ENCODE measurements around the gene TMEM256. TPM values are rescaled to one million over a fixed set of nuclear protein-coding genes. Genes with fewer than 3 reads are reported as not detected.
"Not testable (repeated sequence)": the region's sequence is repeated elsewhere in the genome, so short reads cannot be mapped to it uniquely, and the experiment has no call there.

The TMEM256 gene
- polyA plus RNA-seq, 1 donor, result 187 TPM

DNA sequence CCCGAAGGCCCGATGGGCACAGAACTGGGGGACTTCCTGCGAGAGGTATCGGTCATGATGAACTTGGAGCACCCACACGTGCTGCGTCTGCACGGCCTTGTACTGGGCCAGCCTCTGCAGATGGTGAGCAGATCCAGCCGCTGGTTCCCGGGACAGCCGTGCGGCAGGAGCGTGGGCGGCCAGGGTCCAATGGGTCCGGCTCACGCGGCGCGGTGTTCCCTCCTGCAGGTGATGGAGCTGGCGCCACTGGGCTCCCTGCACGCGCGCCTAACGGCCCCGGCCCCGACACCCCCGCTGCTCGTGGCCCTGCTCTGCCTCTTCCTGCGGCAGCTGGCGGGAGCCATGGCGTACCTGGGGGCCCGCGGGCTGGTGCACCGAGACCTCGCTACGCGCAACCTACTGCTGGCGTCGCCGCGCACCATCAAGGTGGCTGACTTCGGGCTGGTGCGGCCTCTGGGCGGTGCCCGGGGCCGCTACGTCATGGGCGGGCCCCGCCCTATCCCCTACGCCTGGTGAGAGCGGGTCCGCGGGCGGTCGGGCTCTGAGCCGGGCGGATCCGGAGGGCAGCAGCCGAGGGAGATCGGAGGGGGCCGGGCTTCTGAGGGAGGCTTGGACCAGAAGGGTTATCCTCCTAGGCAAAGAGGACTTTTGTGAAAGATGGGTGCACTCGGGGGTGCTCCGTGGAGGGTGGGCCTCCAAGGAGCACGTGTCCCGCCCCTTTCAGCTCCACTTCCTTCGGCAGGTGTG lies 20.0 kb downstream of the TMEM256 start:
- peaks cover 3% of the 10 kb centered on the region for H3K9me3 ChIP-seq (ENCODE audit: control insufficient read depth, low read depth, low read length)

DNA sequence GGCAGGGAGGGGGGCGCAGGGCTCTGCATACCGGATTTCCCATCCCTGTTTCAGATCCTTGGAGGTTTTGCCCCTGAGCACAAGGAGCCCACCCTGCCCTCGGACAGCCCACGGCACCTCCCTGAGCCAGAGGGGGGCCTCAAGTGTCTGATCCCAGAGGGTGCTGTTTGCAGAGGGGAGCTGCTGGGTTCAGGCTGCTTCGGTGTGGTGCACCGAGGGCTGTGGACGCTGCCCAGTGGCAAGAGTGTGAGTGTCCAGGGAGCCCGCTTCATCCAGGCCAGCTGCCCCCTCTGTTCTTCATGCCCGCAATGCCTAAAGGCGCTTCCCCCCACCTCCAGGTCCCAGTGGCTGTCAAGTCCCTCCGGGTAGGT lies 20.5 kb downstream of the TMEM256 start:
- no peak overlapping the region for H3K4me3 ChIP-seq (ENCODE audit: low read length)
- peaks cover 24% of the 10 kb centered on the region for H3K36me3 ChIP-seq (ENCODE audit: control insufficient read depth, insufficient read depth, low read length)
- peaks cover 3% of the 10 kb centered on the region for H3K9me3 ChIP-seq (ENCODE audit: control insufficient read depth, low read depth, low read length)
- H3K4me1 ChIP-seq (ENCODE audit: control insufficient read depth, insufficient read depth, low read length), result peaks cover 11% of the 10 kb centered on the region
- no peak for DNase-seq
- WGBS (ENCODE audit: insufficient coverage, low lambda C conversion rate), result no CpG with 5 or more reads among the region's 11 CpGs
- peaks cover 45% of the 10 kb centered on the region for H3K27me3 ChIP-seq (ENCODE audit: control insufficient read depth, insufficient read depth, low read length)
- H3K27ac ChIP-seq (ENCODE audit: low read length), result no peak overlapping the region

More for the DNA sequence above, 20.0 kb downstream of the TMEM256 start:
- Histone ChIP-seq H3K27me3 (ENCODE audit: control insufficient read depth, insufficient read depth, low read length) (peaks cover 45% of the 10 kb centered on the region), H3K4me1 (ENCODE audit: control insufficient read depth, insufficient read depth, low read length) (peaks cover 11% of the 10 kb centered on the region), H3K36me3 (ENCODE audit: control insufficient read depth, insufficient read depth, low read length) (peaks cover 30% of the 10 kb centered on the region), H3K27ac (ENCODE audit: low read length) (no peak overlapping the region), H3K4me3 (ENCODE audit: low read length) (peak overlapping the region; percentile 17)
- DNase-seq, result peak in 1 of 2 donors; percentile 74
- no CpG with 5 or more reads among the region's 65 CpGs for WGBS (ENCODE audit: insufficient coverage, low lambda C conversion rate)

DNA sequence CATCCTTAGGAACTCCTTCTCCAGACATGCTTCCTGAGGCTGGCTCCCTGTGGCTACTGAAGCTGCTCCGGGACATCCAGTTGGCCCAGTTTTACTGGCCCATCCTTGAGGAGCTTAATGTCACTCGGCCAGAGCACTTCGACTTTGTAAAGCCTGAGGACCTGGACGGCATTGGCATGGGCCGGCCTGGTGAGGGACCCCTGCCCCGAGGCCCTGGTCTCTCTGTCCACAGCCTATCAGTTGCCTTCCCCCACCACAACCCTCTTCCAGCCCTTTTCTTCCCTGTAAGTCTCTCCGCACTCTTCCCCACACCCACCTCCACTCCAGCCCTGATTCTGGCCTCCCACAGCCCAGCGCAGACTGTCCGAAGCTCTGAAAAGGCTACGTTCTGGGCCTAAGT lies 21.0 kb downstream of the TMEM256 start:
- H3K36me3 ChIP-seq (ENCODE audit: control insufficient read depth, insufficient read depth, low read length), result peaks cover 20% of the 10 kb centered on the region
- no peak overlapping the region for H3K27ac ChIP-seq (ENCODE audit: low read length)
- no peak overlapping the region for H3K4me3 ChIP-seq (ENCODE audit: low read length)
- no peak for DNase-seq
- peaks cover 3% of the 10 kb centered on the region for H3K9me3 ChIP-seq (ENCODE audit: control insufficient read depth, low read depth, low read length)
- peaks cover 11% of the 10 kb centered on the region for H3K4me1 ChIP-seq (ENCODE audit: control insufficient read depth, insufficient read depth, low read length)
- H3K27me3 ChIP-seq (ENCODE audit: control insufficient read depth, insufficient read depth, low read length), result peaks cover 45% of the 10 kb centered on the region
- no CpG with 5 or more reads among the region's 10 CpGs for WGBS (ENCODE audit: insufficient coverage, low lambda C conversion rate)

DNA sequence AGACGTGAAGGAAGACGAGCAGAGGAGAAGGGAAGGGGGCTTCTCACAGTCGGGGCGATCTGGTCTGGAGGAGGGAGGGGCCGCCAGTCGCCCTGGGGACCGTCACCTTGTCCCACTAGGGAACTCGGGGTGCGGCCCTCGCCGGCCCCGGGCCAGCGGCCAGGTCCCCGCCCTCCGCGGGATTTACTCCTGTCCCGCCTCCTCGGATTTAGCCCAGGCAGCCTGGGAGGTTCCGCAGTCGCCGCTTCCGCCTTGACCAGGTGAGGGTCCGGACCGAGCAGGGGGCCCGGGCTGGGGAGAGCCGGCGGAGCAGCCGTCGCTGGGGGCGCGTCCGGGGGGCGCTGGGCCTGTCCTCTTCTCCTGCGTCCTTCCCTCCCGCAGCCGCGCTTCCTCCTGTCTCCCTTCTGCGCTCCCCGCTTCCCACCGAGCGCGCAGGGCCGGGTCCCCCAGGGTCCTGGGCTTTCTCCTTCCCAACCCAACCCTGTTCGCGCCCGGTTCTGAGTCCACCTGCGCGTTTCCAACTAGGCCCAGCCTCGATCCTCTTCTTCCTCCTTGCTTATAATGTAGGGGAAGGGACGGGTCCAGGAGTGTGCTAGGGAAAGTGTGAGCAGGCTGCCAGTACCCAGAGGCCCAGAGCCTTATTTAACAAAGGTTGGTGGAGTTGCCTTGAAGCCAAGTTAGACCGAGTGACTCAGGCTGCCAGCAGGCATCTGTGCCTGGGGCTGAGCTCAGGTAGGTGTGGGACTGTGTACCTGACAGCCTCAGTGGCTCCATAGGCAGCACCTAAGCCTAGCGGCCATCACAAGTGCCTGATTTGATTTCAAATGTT lies 22.8 kb downstream of the TMEM256 start, which contains the start of gene TNK1:
Gene TNK1 (plus strand): TSS at position 235 of the 829 bp plus-strand sequence. CDS start 1,838 bp downstream, outside the sequence.
- Histone ChIP-seq H3K36me3 (ENCODE audit: control insufficient read depth, insufficient read depth, low read length) (peaks cover 9% of the 10 kb centered on the region), H3K27ac (ENCODE audit: low read length) (peak within 1 kb of the TSS; percentile 15), H3K4me3 (ENCODE audit: low read length) (peak within 1 kb of the TSS; percentile 63), H3K9me3 (ENCODE audit: control insufficient read depth, low read depth, low read length) (peaks cover 3% of the 10 kb centered on the region), H3K27me3 (ENCODE audit: control insufficient read depth, insufficient read depth, low read length) (peaks cover 45% of the 10 kb centered on the region), H3K4me1 (ENCODE audit: control insufficient read depth, insufficient read depth, low read length) (peaks cover 11% of the 10 kb centered on the region)
- WGBS (ENCODE audit: insufficient coverage, low lambda C conversion rate), result no CpG with 5 or more reads among the region's 52 CpGs
- DNase-seq, result peak in 1 of 2 donors; percentile 70

DNA sequence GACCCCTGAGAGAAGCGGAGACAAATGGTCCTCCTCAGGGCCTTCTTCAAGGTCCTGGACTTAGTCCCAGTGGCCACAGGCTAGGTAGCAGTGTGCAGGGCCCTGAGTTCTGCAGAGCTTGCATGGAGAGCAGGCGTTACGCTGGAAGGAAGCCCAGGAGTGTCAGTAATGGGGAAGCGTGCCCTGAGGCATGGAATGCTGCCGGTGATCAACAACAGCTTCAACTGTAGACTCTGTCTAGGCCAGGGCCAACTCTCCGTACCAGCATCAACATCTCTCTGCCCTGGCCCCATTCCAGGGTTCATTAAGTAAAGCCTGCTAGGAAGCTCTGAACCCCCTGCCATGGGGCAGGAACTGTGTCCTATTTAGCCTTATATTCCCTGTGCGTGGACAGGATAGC lies 23.6 kb downstream of the TMEM256 start:
- Histone ChIP-seq H3K27ac (ENCODE audit: low read length) (no peak overlapping the region), H3K4me1 (ENCODE audit: control insufficient read depth, insufficient read depth, low read length) (peaks cover 11% of the 10 kb centered on the region), H3K9me3 (ENCODE audit: control insufficient read depth, low read depth, low read length) (peaks cover 3% of the 10 kb centered on the region), H3K27me3 (ENCODE audit: control insufficient read depth, insufficient read depth, low read length) (peaks cover 45% of the 10 kb centered on the region), H3K4me3 (ENCODE audit: low read length) (peak overlapping the region; percentile 63), H3K36me3 (ENCODE audit: control insufficient read depth, insufficient read depth, low read length) (peaks cover 6% of the 10 kb centered on the region)
- peak in 1 of 2 donors; percentile 26 for DNase-seq
- no CpG with 5 or more reads among the region's 7 CpGs for WGBS (ENCODE audit: insufficient coverage, low lambda C conversion rate)

DNA sequence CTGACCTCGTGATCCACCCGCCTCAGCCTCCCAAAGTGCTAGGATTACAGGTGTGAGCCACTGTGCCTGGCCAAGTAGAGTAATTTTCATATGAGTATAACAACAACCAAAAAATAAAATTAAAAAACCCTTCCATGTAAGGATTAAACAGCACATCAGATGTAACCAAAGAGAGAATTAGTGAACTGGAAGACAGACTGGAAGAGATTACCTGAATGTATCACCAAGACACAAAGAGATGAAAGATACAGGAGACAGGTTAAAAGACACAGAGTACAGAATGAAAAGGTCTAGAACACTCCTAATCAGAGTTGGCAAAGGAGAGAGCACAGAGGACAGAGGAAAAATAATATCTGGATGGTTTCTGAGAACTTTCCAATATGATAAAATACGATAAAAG lies 24.8 kb downstream of the TMEM256 start:
- Histone ChIP-seq H3K4me3 (ENCODE audit: low read length) (no peak overlapping the region), H3K4me1 (ENCODE audit: control insufficient read depth, insufficient read depth, low read length) (peaks cover 11% of the 10 kb centered on the region), H3K27ac (ENCODE audit: low read length) (no peak overlapping the region), H3K27me3 (ENCODE audit: control insufficient read depth, insufficient read depth, low read length) (peaks cover 39% of the 10 kb centered on the region), H3K9me3 (ENCODE audit: control insufficient read depth, low read depth, low read length) (peaks cover 3% of the 10 kb centered on the region), H3K36me3 (ENCODE audit: control insufficient read depth, insufficient read depth, low read length) (peaks cover 4% of the 10 kb centered on the region)
- no peak for DNase-seq
- 100% methylated on average over 1 of the region's 3 CpGs for WGBS (ENCODE audit: insufficient coverage, low lambda C conversion rate)

DNA sequence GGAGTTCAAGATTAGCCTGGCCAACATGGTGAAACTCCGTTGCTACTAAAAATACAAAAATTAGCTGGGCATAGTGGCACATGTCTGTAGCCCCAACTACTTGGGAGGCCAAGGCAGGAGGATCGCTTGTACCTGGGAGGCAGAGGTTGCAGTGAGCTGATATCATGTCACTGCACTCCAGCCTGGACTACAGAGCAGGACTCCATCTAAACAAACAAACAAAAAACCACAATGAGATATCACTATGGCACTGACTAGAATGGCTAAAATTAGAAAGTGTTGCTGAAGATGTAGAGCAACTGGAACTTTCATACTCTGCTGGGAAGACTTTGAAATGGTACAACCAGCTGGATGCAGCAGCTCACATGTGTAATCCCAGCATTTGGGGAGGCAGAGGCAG lies 29.5 kb downstream of the TMEM256 start:
- Histone ChIP-seq H3K4me3 (ENCODE audit: low read length) (no peak overlapping the region), H3K27me3 (ENCODE audit: control insufficient read depth, insufficient read depth, low read length) (no peaks in the 10 kb centered on the region), H3K9me3 (ENCODE audit: control insufficient read depth, low read depth, low read length) (no peaks in the 10 kb centered on the region), H3K4me1 (ENCODE audit: control insufficient read depth, insufficient read depth, low read length) (peaks cover 5% of the 10 kb centered on the region), H3K27ac (ENCODE audit: low read length) (no peak overlapping the region), H3K36me3 (ENCODE audit: control insufficient read depth, insufficient read depth, low read length) (no peaks in the 10 kb centered on the region)
- DNase-seq, result no peak
- WGBS (ENCODE audit: insufficient coverage, low lambda C conversion rate), result no CpG with 5 or more reads among the region's 2 CpGs

DNA sequence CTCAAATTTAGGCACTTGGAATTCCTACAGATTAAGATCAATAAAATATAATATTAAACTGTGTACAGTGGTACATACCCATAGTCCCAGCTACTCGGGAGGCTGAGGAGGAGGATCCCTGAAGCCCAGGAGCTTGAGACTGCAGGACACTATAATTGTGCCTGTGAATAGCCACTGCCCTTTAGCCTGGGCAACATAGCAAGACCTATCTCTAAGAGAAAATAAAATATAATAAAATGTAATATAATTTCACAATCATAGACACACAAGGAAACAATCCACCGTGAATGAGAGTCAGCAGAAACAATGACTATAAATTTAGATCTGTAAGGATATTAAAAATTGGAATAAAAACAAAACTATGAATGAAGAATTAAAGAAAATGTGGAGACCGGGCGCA lies 33.0 kb downstream of the TMEM256 start:
- 80% methylated on average over 1 of the region's 4 CpGs for WGBS (ENCODE audit: insufficient coverage, low lambda C conversion rate)
- DNase-seq, result no peak
- Histone ChIP-seq H3K27ac (ENCODE audit: low read length) (no peak overlapping the region), H3K4me1 (ENCODE audit: control insufficient read depth, insufficient read depth, low read length) (peaks cover 5% of the 10 kb centered on the region), H3K9me3 (ENCODE audit: control insufficient read depth, low read depth, low read length) (no peaks in the 10 kb centered on the region), H3K4me3 (ENCODE audit: low read length) (no peak overlapping the region), H3K36me3 (ENCODE audit: control insufficient read depth, insufficient read depth, low read length) (no peaks in the 10 kb centered on the region), H3K27me3 (ENCODE audit: control insufficient read depth, insufficient read depth, low read length) (peaks cover 2% of the 10 kb centered on the region)

DNA sequence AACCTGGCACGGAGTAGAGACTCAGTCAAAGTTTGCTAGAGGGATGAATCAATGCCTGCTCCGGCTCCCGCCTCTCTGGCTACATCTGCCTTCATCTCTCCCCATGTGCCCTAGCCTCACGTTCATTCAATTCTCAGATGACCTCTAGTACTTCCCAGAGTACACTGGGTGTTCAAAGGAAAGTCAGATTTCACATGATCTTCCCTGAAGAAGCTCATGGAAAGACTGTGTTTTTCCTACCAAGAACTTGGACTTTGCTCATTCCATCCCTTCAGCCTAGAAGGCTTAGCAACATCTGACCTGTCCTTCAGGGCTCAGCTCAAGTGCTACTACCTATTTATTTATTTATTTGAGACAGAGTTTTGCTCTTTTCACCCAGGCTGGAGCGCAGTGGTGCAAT lies 34.1 kb downstream of the TMEM256 start:
- 60% methylated on average over 3 of the region's 5 CpGs for WGBS (ENCODE audit: insufficient coverage, low lambda C conversion rate)
- Histone ChIP-seq H3K4me3 (ENCODE audit: low read length) (no peak overlapping the region), H3K4me1 (ENCODE audit: control insufficient read depth, insufficient read depth, low read length) (peaks cover 5% of the 10 kb centered on the region), H3K36me3 (ENCODE audit: control insufficient read depth, insufficient read depth, low read length) (no peaks in the 10 kb centered on the region), H3K27ac (ENCODE audit: low read length) (no peak overlapping the region), H3K9me3 (ENCODE audit: control insufficient read depth, low read depth, low read length) (no peaks in the 10 kb centered on the region), H3K27me3 (ENCODE audit: control insufficient read depth, insufficient read depth, low read length) (peaks cover 2% of the 10 kb centered on the region)
- DNase-seq, result peak; percentile 56 to 66

DNA sequence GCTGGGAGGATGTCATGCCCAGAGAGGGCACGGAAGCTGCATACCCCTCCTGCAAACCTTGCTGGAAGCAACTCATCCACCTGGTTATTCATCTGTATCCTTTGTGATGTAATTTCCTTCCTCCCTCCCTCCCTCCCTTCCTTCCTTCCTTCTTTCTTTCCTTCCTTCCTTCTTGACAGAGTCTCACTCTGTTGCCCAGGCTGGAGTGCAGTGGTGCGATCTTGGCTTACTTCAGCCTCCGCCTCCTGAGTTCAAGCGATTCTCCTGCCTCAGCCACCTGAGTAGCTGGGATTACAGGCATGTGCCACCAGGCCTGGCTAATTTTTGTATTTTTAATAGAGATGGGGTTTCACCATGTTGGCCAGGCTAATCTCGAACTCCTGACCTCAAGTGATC lies 35.3 kb downstream of the TMEM256 start:
- WGBS (ENCODE audit: insufficient coverage, low lambda C conversion rate), result 100% methylated on average over 1 of the region's 5 CpGs

More for the DNA sequence above, 35.3 kb downstream of the TMEM256 start:
- DNase-seq; H3K4me3 ChIP-seq (ENCODE audit: low read length); H3K9me3 ChIP-seq (ENCODE audit: control insufficient read depth, low read depth, low read length); H3K36me3 ChIP-seq (ENCODE audit: control insufficient read depth, insufficient read depth, low read length); H3K27me3 ChIP-seq (ENCODE audit: control insufficient read depth, insufficient read depth, low read length); H3K27ac ChIP-seq (ENCODE audit: low read length); H3K4me1 ChIP-seq (ENCODE audit: control insufficient read depth, insufficient read depth, low read length): not testable (repeated sequence)
